Measurements from ENCODE around the gene KCNQ1OT1. TPM values are rescaled to one million over a fixed set of nuclear protein-coding genes. Genes with fewer than 3 reads are reported as not detected.

The KCNQ1OT1 gene
- total and polyA plus RNA-seq, 10 donors = 0.02 to 3.1 (median 1.7) TPM

- WGBS, 5 donors = 92 to 100% (median 95%) methylated on average over 1 of the region's 1 CpG
- no peak for TF ChIP-seq CTCF (IDR thresholded peaks at IDR 0.05 in 8 of 11, conservative IDR thresholded peaks at IDR 0.05 in 3 of 11)
- TF ChIP-seq POLR2A (IDR thresholded peaks at IDR 0.05) = no peak
- no peak for TF ChIP-seq POLR2AphosphoS5 (IDR thresholded peaks at IDR 0.05)
- peak; percentile 15 for DNase-seq
- Histone ChIP-seq H3K9me3 (no peaks in the 10 kb centered on the region), H3K27ac (no peak overlapping the region), H3K27me3 (replicated peaks in 1 of 7) (no peaks in the 10 kb centered on the region), H3K4me1 (peaks cover under 1 to 40% (median 26%) of the 10 kb centered on the region in 6 donors), H3K4me3 (no peak overlapping the region), H3K36me3 (peaks cover 0 to 15% (median 0%) of the 10 kb centered on the region in 6 donors)
- intact Hi-C loops (cut with DNase I; ENCODE audit: low total_unique reads) = no loop called here
Observed at GRCh38 chr11:2684581-2684980, 15.2 kb downstream of the KCNQ1OT1 start.

GRCh38 chr11:2683806-2684205 lies 16.0 kb downstream of the KCNQ1OT1 start:
- H3K4me3 ChIP-seq = no peak overlapping the region
- H3K9me3 ChIP-seq = no peaks in the 10 kb centered on the region
- no peaks in the 10 kb centered on the region for H3K27me3 ChIP-seq (replicated peaks in 1 of 7)
- peak; percentile 27 for DNase-seq
- intact Hi-C loops (cut with DNase I; ENCODE audit: low total_unique reads) = no loop called here
- WGBS, 5 donors = 87 to 93% (median 90%) methylated on average over 4 of the region's 4 CpGs
- H3K27ac ChIP-seq = no peak overlapping the region
- H3K4me1 ChIP-seq = peaks cover 0 to 33% (median 21%) of the 10 kb centered on the region in 6 donors
- H3K36me3 ChIP-seq = peaks cover 0 to 15% (median 0%) of the 10 kb centered on the region in 6 donors
- TF ChIP-seq POLR2A (IDR thresholded peaks at IDR 0.05) (no peak), POLR2AphosphoS5 (IDR thresholded peaks at IDR 0.05) (no peak), CTCF (IDR thresholded peaks at IDR 0.05 in 8 of 11, conservative IDR thresholded peaks at IDR 0.05 in 3 of 11) (no peak)

- H3K27ac ChIP-seq = peak overlapping the region in 3 of 8 donors; percentile 30 to 45 (median 37)
- peak; percentile 61 for DNase-seq
- TF ChIP-seq POLR2A (IDR thresholded peaks at IDR 0.05) = no peak
- no peak for TF ChIP-seq POLR2AphosphoS5 (IDR thresholded peaks at IDR 0.05)
- TF ChIP-seq CTCF (IDR thresholded peaks at IDR 0.05 in 8 of 11, conservative IDR thresholded peaks at IDR 0.05 in 3 of 11) = no peak
- 44 to 62% (median 56%) methylated on average over 5 of the region's 5 CpGs for WGBS, 5 donors
- intact Hi-C loops (cut with DNase I; ENCODE audit: low total_unique reads) = no loop called here
- no peak overlapping the region for H3K4me3 ChIP-seq
- no peaks in the 10 kb centered on the region for H3K9me3 ChIP-seq
- peaks cover 0 to 15% (median 0%) of the 10 kb centered on the region in 6 donors for H3K36me3 ChIP-seq
- no peaks in the 10 kb centered on the region for H3K27me3 ChIP-seq (replicated peaks in 1 of 7)
- H3K4me1 ChIP-seq = peaks cover 0 to 33% (median 17%) of the 10 kb centered on the region in 6 donors
Observed at GRCh38 chr11:2681408-2682145, 18.2 kb downstream of the KCNQ1OT1 start.

GRCh38 chr11:2679011-2679676 lies 20.6 kb downstream of the KCNQ1OT1 start:
- peaks cover 0 to 56% (median 22%) of the 10 kb centered on the region in 6 donors for H3K4me1 ChIP-seq
- H3K27ac ChIP-seq = no peak overlapping the region
- H3K4me3 ChIP-seq = no peak overlapping the region
- intact Hi-C loops (cut with DNase I; ENCODE audit: low total_unique reads) = no loop called here
- 91 to 98% (median 97%) methylated on average over 2 of the region's 2 CpGs for WGBS, 5 donors
- H3K9me3 ChIP-seq = no peaks in the 10 kb centered on the region
- H3K27me3 ChIP-seq (replicated peaks in 1 of 7) = no peaks in the 10 kb centered on the region
- TF ChIP-seq POLR2A (IDR thresholded peaks at IDR 0.05) (no peak), POLR2AphosphoS5 (IDR thresholded peaks at IDR 0.05) (no peak), CTCF (IDR thresholded peaks at IDR 0.05 in 8 of 11, conservative IDR thresholded peaks at IDR 0.05 in 3 of 11) (no peak)
- H3K36me3 ChIP-seq = peaks cover 0 to under 1% (median 0%) of the 10 kb centered on the region in 6 donors
- no peak for DNase-seq
